ENCODE measurements around the gene MANSC1. TPM values are rescaled to one million over a fixed set of nuclear protein-coding genes. Genes with fewer than 3 reads are reported as not detected.
A peak's percentile ranks its signal among the peaks of the same experiment; 100 is the strongest.

Gene MANSC1
- total and polyA plus RNA-seq, 2 of the 13 experiments (the other 11 are each of a cell fraction or from before 2014, with no cell fraction given), result 1.9 to 4.2 TPM

DNA sequence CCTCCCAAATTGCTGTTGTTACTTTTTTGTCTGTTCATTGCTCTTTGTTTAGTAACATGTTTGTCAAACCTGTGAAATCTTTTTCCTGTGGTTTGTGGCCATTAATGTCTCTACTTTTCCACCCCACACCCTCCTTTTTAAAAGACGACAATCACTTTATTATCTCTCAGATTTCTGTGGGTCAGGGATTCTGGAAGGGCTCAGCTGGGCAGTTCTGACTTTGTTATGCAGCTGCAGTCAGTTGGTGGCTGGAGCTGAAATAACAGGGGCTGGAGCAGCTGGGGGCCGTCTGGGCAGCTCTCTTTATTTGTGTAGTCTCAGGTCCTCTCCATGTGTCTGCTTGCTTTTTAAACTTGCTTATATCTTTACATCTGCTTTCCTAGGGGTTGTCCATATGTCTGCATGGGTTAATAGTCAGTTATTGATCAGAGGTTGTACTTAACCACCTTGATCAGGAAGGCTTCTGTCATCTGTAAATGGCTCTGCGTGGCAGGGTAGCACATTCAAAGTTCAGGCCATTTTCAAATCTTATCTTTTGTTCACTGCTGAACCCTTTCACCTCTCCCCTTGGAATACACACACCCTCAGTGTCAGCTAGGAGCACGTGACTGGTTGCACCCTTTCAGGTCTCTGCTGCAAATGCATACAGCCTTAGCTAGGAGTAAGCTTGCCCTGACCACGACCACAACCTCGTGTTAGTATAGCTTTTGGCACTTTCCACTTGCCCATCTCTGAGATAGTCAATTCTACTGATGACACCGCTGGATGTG lies 34.7 kb upstream of the MANSC1 start (continued):
- TF ChIP-seq, protein P1, sequence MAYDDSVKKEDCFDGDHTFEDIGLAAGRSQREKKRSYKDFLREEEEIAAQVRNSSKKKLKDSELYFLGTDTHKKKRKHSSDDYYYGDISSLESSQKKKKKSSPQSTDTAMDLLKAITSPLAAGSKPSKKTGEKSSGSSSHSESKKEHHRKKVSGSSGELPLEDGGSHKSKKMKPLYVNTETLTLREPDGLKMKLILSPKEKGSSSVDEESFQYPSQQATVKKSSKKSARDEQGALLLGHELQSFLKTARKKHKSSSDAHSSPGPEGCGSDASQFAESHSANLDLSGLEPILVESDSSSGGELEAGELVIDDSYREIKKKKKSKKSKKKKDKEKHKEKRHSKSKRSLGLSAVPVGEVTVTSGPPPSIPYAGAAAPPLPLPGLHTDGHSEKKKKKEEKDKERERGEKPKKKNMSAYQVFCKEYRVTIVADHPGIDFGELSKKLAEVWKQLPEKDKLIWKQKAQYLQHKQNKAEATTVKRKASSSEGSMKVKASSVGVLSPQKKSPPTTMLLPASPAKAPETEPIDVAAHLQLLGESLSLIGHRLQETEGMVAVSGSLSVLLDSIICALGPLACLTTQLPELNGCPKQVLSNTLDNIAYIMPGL (CRISPR knock-in tag; IDR thresholded peaks at IDR 0.05; ENCODE audit: borderline replicate concordance in 1 of 2, low read depth in 1 of 2), result 0 out of 4 replicates have a peak, but pooled peaks have one; percentile 14 to 19
- TF ChIP-seq ZNF605 (CRISPR knock-in tag; IDR thresholded peaks at IDR 0.05) (peak; percentile 67; the same call in 1 of the 2 replicates), NR2F2 (IDR thresholded peaks at IDR 0.05; ENCODE audit: borderline replicate concordance, low read depth) (peak; percentile 75), SCMH1 (CRISPR knock-in tag; IDR thresholded peaks at IDR 0.05; ENCODE audit: borderline replicate concordance) (no peak), JUND (CRISPR knock-in tag; IDR thresholded peaks at IDR 0.05) (no peak), ATF7 (IDR thresholded peaks at IDR 0.05) (no peak), ATF7 (CRISPR knock-in tag; IDR thresholded peaks at IDR 0.05) (no peak), ZSCAN25 (CRISPR knock-in tag; IDR thresholded peaks at IDR 0.05) (peak; percentile 74), ZBTB7A (CRISPR knock-in tag; IDR thresholded peaks at IDR 0.05) (no peak), SP5 (CRISPR knock-in tag; IDR thresholded peaks at IDR 0.05; ENCODE audit: borderline replicate concordance, low read depth) (peak; percentile 23; the same call in 1 of the 2 replicates), PRMT3 (CRISPR knock-in tag; IDR thresholded peaks at IDR 0.05; ENCODE audit: borderline replicate concordance, low read depth) (no peak)
- TF ChIP-seq, protein P2, sequence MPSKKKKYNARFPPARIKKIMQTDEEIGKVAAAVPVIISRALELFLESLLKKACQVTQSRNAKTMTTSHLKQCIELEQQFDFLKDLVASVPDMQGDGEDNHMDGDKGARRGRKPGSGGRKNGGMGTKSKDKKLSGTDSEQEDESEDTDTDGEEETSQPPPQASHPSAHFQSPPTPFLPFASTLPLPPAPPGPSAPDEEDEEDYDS (CRISPR knock-in tag; IDR thresholded peaks at IDR 0.05), result peak; percentile 42; the same call in 1 of the 2 replicates
- TF ChIP-seq, protein P3, sequence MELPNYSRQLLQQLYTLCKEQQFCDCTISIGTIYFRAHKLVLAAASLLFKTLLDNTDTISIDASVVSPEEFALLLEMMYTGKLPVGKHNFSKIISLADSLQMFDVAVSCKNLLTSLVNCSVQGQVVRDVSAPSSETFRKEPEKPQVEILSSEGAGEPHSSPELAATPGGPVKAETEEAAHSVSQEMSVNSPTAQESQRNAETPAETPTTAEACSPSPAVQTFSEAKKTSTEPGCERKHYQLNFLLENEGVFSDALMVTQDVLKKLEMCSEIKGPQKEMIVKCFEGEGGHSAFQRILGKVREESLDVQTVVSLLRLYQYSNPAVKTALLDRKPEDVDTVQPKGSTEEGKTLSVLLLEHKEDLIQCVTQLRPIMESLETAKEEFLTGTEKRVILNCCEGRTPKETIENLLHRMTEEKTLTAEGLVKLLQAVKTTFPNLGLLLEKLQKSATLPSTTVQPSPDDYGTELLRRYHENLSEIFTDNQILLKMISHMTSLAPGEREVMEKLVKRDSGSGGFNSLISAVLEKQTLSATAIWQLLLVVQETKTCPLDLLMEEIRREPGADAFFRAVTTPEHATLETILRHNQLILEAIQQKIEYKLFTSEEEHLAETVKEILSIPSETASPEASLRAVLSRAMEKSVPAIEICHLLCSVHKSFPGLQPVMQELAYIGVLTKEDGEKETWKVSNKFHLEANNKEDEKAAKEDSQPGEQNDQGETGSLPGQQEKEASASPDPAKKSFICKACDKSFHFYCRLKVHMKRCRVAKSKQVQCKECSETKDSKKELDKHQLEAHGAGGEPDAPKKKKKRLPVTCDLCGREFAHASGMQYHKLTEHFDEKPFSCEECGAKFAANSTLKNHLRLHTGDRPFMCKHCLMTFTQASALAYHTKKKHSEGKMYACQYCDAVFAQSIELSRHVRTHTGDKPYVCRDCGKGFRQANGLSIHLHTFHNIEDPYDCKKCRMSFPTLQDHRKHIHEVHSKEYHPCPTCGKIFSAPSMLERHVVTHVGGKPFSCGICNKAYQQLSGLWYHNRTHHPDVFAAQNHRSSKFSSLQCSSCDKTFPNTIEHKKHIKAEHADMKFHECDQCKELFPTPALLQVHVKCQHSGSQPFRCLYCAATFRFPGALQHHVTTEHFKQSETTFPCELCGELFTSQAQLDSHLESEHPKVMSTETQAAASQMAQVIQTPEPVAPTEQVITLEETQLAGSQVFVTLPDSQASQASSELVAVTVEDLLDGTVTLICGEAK (IDR thresholded peaks at IDR 0.05), result no peak
- TF ChIP-seq, protein P3 (CRISPR knock-in tag; IDR thresholded peaks at IDR 0.05), result peak; percentile 41; the same call in 1 of the 2 replicates

Data from HepG2 (cell line).